HL-60/S4 treated with retinoic acid at 250 ng/mL for 4 days and 3 days (cell line): ENCODE results near the gene ZNF45.
"Not testable (repeated sequence)": the region's sequence is repeated elsewhere in the genome, so short reads cannot be mapped to it uniquely, and the experiment has no call there.

Experiments
- in situ Hi-C: fragments of 300-500 bp; cut with MboI; formaldehyde crosslinking; loops from 2 replicates; pipeline ENCODE4 v1.7.0; 2022; ENCODE audit warnings: low sequenced_read_pairs

ZNF45 gene

GRCh38 chr19:43934985-43935708, at the start of gene ZNF45:
Gene ZNF45 (minus strand): TSS chr19:43935282. CDS start chr19:43922185, 13,097 bp downstream.
- in situ Hi-C loops, result no loop called here

- in situ Hi-C loops, result no loop called here
Measured at GRCh38 chr19:43984687-43985000, 49.6 kb upstream of the ZNF45 start.

DNA sequence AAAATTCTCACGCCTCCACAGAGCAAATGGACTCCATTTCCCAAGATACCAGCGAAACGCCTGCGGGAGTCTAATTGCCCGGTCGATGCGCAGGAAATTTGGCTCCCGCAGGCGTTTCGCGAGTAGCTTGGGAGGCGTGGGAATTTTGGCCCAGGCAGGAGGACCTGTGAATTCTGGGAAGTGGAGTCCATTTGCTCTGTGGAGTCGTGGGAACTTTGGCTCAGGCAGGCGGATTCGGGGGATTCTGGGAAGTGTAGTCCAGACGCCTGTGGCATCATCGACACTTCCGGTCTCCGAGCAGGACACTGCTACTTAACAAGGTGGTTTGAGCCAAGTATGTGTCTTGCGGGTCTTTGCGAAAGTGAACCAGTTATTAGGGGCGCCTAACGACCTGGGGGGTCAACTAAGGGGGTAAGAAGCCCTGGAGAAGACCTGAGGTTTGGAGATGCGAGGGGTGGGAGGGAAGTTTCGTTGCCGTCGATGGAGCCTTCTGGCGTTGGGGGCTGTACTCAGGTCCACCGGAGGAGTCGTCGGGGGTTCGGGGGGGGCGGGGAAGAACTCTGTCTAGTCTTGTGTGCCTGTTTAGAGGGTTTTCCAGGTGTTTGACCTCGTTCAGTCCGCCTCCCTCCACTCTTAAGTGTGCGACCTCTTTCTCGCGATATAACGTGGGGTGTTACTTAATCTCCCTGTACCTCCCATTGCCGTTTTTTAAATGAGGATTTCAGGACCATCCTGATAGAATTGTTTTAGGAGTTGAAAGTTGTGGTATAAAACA, 49.0 kb upstream of the ZNF45 start, which contains the start of gene ZNF155:
Gene ZNF155 (plus strand): TSS at position 277 of the 775 bp plus-strand sequence. CDS start 4,356 bp downstream, outside the sequence.
- in situ Hi-C loops, result no loop called here

DNA sequence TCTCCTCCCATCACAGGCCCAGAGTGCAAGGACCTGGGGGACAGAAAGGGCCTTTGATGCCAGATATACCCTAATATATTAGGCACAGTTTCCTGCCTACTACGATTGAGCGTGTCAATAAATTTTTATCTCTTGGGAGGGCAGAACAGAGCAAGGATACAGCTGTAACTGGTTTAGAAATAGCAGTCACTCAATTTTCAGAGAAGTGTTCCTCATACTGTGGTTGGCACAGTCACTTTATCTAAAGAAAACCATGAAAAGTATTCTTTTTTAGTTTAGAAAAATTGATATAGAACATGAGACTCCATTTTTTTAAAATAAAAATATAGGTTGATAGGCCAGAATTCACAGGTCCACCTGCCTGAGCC, 48.4 kb upstream of the ZNF45 start:
- in situ Hi-C loops, result no loop called here

DNA sequence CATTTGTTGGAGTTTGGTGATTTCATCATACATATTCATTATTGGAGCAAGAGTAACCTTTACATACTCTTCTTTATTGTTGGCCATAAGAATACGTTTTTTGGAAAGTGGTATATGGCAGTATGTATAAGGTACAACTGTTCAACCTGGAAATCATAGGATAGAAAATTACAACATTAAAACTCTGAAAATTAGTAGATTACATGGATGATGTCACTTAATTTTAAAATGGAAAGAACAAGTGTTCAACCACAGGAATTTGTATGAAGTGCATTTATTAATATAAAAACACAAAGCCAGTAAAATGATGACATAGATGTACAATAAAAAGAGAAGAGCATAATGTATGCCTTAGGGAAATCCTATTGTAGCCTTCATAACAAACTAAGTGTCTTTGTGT, 41.6 kb upstream of the ZNF45 start:
- in situ Hi-C loops, result no loop called here

DNA sequence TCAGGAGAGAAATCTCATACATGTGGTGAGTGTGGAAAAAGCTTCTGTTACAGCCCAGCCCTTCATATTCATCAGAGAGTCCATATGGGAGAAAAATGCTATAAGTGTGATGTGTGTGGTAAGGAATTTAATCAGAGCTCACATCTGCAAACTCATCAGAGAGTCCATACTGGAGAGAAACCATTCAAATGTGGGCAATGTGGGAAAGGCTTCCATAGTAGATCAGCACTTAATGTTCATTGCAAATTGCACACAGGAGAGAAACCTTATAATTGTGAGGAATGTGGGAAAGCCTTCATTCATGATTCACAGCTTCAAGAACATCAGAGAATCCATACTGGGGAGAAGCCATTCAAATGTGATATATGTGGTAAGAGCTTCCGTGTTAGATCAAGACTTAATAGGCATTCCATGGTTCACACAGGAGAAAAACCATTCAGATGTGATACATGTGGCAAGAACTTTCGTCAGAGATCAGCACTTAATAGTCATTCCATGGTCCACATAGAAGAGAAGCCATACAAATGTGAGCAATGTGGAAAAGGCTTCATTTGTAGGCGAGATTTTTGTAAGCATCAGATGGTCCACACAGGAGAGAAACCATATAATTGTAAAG, 31.1 kb upstream of the ZNF45 start:
- in situ Hi-C loops, result no loop called here

DNA sequence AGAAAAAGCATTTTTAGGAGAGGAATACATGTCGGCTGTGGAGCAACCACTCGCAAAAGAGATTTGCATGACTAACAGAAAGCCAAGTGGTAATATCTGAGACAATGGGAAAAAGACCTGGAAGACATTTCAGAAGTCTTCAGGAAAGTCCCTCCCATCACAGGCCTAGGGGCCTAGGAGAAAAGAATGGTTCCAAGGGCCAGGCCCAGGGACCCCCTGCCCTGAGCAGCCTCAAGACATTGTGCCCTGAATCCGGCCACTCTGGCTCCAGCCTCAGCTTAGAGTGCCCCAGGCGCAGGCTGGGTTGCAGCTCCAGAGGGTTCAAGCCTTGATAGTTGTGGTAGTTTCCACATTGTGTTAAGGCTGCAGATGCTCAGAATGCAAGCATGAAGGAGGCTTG, 25.3 kb upstream of the ZNF45 start:
- in situ Hi-C loops, result no loop called here

DNA sequence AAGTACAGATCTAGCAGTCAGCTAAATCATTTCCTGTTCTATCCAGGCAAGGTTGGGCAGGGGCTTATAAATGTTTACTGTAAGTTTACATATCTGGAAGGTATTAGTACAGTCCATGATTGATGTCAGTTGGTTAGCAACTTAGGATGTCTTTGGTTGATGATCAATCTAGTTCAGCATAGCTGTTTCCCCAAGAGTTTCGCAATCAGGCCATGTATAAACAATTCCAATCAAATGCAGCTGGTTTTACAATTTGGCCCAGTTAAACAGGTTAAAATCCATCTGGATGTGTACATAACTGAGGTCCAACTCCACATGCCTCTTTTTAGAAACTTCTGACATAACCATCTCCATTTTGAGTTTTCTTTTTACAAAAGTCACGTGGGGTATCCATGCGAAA, 22.8 kb upstream of the ZNF45 start:
- in situ Hi-C loops, result no loop called here

GRCh38 chr19:43956827-43957226, 21.7 kb upstream of the ZNF45 start:
- in situ Hi-C loops, result no loop called here

DNA sequence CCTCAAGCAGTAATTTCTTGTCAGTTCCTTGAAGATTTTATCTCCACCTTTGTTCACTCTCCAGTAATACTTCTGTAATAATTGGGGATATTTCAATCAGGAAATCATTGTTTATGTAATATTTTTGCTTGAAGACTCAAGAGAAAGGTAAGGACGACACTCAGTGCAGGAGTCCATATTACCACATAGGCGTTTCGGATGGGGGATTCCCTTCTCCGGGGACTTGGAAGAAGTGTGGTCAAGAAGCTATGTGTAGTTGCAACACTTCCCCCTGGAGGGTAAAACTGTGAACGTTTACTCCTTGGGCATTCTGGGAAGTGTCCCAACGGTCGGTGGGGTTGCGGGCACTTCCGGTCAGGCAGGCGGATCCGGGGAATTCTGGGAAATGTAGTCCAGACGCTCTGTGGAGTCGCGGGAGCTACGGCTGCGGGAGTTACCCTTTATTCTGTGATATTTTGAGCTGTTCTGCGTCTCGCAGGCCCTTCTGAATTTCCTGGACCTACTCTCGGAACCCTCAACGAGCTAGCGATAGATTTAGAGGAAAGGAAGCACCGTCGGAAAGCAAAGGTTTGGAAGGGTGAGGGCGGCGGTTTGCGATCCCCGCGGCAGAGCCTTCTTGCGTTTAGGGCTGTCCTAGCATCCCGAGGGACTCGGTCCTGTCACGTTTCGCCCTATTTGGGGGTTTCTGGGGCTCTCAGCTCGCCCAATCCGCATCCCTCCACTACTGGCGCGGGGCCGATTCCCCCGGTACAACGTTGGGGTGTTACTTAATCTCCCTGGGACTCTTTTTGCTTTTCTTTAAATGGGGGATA, 16.0 kb upstream of the ZNF45 start, which contains the start of gene ZNF221:
Gene ZNF221 (plus strand): TSS at position 395 of the 812 bp plus-strand sequence. CDS start 11,499 bp downstream, outside the sequence.
- in situ Hi-C loops, result no loop called here

DNA sequence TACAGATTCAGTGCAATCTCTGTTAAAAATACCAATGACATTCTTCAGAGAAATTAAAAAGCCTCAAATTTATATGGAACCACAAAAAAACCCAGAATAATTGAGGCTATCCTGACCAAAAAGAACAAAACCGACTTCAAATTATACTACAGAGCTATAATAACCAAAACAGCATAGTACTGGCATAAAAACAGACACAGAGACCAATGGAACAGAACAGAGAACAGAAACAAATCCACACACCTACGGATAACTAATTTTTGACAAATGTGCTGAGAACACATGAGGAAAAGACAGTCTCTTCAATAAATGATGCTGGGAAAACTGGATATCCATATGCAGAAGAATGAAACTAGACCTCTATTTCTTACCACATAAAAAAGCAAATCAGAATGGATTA, 14.7 kb upstream of the ZNF45 start:
- in situ Hi-C loops, result not testable (repeated sequence)

- in situ Hi-C loops, result not testable (repeated sequence)
Measured at GRCh38 chr19:43947412-43947811, 12.3 kb upstream of the ZNF45 start.

DNA sequence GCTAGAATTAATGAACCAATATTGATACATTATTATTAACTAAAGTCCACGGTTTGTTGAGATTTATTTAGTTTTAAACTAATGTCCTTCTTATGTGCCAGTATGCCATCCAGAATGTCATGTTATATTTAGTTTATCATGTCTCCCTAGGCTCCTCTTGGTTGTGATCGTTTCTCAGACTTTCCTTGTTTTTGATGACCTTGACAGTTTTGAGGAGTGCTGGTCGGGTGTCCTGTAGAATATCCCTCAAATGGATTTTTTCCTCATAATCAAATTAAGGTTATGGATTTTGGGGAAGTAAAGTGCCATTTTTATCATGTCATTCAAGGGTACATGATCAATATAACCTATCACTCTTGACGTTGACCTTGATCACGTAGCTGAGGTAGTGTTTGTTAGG, 6.1 kb upstream of the ZNF45 start:
- in situ Hi-C loops, result no loop called here

GRCh38 chr19:43940719-43941118, 5.6 kb upstream of the ZNF45 start:
- in situ Hi-C loops, result no loop called here

GRCh38 chr19:43939557-43940260, 4.6 kb upstream of the ZNF45 start:
- in situ Hi-C loops, result no loop called here

- in situ Hi-C loops, result no loop called here
Measured at GRCh38 chr19:43936188-43936587, 1.1 kb upstream of the ZNF45 start.

DNA sequence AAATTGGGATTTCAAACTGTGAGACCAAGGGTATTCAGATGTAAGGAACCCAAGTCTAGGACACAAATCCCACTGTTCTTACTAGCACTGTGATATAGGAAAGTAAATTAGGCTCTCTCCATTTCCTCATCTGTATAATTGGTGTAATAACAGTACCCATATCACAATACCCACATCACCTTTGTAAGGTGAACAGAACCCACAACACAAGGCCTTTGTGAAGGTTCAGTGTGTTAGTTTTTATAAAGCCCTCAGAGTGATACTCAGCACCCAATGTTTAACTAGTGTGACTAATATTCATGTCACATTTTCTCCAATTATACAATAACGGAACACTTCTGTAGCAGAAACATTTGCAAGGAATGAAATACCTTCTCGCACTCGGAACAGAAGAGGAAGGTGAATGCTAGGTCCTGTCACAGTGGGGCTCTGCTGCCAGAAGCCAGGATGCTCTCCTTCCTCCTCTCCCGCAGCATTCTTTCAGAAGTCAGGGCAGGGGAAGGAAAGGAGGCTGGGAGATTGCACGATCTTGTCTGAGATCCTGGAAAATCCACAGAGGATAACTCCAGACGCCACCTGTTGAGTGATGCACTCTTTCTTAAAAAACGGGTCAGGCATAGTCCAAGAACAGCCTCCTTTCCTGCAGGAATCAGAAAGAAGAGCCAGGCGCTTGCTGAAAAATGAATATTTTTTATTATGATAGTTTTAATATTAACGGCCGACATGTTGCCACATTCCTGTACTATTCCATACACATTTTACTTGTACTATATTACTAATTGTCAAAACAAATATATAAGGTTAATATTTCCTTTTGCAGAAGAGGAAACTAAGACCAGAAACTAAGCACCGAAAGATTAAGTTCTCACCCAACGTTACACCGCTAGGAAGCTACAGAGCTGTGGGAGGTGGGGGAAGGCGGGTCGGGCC, 762 bp downstream of the ZNF45 start:
- in situ Hi-C loops, result no loop called here

GRCh38 chr19:43928820-43929219, 6.3 kb downstream of the ZNF45 start:
- in situ Hi-C loops, result no loop called here

DNA sequence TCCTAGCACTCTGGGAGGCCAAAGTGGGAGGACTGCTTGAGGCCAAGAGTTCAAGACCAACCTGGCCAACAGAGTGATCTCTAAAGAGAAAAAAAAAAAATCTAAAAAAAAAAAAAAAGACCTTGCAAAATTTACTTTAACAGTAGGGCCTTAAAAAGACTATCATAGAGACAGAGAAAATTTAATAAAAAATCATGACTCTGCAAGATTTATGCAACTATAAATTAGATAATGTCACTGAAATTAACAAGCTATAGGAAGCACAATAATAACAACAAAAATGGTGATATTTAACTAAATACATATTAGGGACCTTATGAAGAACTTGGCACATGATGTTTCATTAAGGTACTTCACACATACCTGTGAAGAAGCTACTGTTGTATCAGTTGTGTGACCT, 11.2 kb downstream of the ZNF45 start:
- in situ Hi-C loops, result no loop called here
